Measurements from ENCODE around the gene MTFR2. TPM values are rescaled to one million over a fixed set of nuclear protein-coding genes. Genes with fewer than 3 reads are reported as not detected.

MTFR2 gene
- total and polyA plus RNA-seq, 2 donors (not counting 3 experiments of a cell fraction or from before 2014, with no cell fraction given) = 7.7 to 8.7 TPM

DNA sequence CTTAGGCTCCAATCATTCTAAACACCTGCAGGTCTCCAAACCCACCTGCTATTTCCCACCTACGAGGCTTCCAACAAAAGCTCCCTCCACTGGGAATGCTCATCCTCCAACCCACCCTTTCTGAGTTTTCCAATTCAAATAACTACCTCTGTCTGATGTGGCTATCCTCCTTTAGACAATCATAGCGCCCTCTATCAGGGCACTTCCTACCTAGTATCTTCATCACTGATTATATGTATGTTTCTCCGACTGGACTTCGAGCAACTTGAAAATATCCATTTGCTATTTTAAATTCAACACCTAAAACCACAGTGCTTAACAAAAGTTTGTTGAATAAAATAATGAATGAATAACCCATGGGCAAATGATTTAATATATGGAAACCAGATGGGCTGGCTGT is 41.3 kb downstream of the MTFR2 start:
- no peaks in the 10 kb centered on the region for H3K9me3 ChIP-seq (replicated peaks; ENCODE audit: control insufficient read depth, insufficient read depth, low read length)
- no peaks in the 10 kb centered on the region for H3K9me1 ChIP-seq (replicated peaks; ENCODE audit: control insufficient read depth, extremely low read depth, insufficient read depth, low read length)
- no peak for DNase-seq (ENCODE audit: low read depth, low spot score)
- H3K27ac ChIP-seq (ENCODE audit: insufficient read depth, low read depth, low read length) = no peak overlapping the region
- no peaks in the 10 kb centered on the region for H3K36me3 ChIP-seq (ENCODE audit: control insufficient read depth in 2 of 2, extremely low read depth in 1 of 2, insufficient read depth in 2 of 2, low read length in 2 of 2)
- dilution Hi-C loops (cut with MboI; ENCODE audit: extremely low pct_ligation_motif_present, low sequenced_read_pairs) (no loop called here), intact Hi-C loops (cut with micrococcal nuclease) (no loop called here)
- no peaks in the 10 kb centered on the region for H3K27me3 ChIP-seq (ENCODE audit: control insufficient read depth in 2 of 2, insufficient read depth in 2 of 2, low read length in 2 of 2)
- H3K9ac ChIP-seq (replicated peaks; ENCODE audit: extremely low read depth, insufficient read depth, low read length) = no peak overlapping the region
- TF ChIP-seq FOS (IDR thresholded peaks at IDR 0.05; ENCODE audit: borderline replicate concordance, insufficient read depth, low read length) = no peak
- TF ChIP-seq, protein P1, sequence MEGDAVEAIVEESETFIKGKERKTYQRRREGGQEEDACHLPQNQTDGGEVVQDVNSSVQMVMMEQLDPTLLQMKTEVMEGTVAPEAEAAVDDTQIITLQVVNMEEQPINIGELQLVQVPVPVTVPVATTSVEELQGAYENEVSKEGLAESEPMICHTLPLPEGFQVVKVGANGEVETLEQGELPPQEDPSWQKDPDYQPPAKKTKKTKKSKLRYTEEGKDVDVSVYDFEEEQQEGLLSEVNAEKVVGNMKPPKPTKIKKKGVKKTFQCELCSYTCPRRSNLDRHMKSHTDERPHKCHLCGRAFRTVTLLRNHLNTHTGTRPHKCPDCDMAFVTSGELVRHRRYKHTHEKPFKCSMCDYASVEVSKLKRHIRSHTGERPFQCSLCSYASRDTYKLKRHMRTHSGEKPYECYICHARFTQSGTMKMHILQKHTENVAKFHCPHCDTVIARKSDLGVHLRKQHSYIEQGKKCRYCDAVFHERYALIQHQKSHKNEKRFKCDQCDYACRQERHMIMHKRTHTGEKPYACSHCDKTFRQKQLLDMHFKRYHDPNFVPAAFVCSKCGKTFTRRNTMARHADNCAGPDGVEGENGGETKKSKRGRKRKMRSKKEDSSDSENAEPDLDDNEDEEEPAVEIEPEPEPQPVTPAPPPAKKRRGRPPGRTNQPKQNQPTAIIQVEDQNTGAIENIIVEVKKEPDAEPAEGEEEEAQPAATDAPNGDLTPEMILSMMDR (IDR thresholded peaks at IDR 0.05; ENCODE audit: extremely low read depth in 1 of 2, insufficient read depth in 1 of 2, low read depth in 1 of 2, low read length in 2 of 2) = no peak
- TF ChIP-seq EZH2 (IDR thresholded peaks at IDR 0.05; ENCODE audit: borderline replicate concordance, low read depth, low read length, severe bottlenecking) = no peak
- TF ChIP-seq JUN (IDR thresholded peaks at IDR 0.05; ENCODE audit: borderline replicate concordance, insufficient read depth, insufficient read length, low read depth) = no peak
- no peak for TF ChIP-seq MYC (IDR thresholded peaks at IDR 0.05; ENCODE audit: low read depth, low read length)
- no peak for TF ChIP-seq POLR2A (IDR thresholded peaks at IDR 0.05; ENCODE audit: low read depth, low read length)
- no peak for TF ChIP-seq MAX (IDR thresholded peaks at IDR 0.05; ENCODE audit: insufficient read depth, insufficient read length)
- no peak for TF ChIP-seq GATA2 (IDR thresholded peaks at IDR 0.05; ENCODE audit: insufficient read depth, insufficient read length, low read depth, low read length)
- TF ChIP-seq POLR2AphosphoS5 (IDR thresholded peaks at IDR 0.05; ENCODE audit: insufficient read depth, low read depth, low read length) = no peak
- ChIA-PET CTCF (no interaction called here), POLR2A (no interaction called here)
- BruUV-seq (replicated peaks) = no TSS peak
- H3K4me3 ChIP-seq (replicated peaks in 1 of 3; ENCODE audit: insufficient read depth in 1 of 3, low read depth in 1 of 3, low read length in 3 of 3) = no peak overlapping the region
- no peaks in the 10 kb centered on the region for H3K79me2 ChIP-seq (ENCODE audit: control insufficient read depth, insufficient read depth, low read length)
- FAIRE-seq = no peak
- no peaks in the 10 kb centered on the region for H3K4me1 ChIP-seq (ENCODE audit: control insufficient read depth, extremely low read depth, insufficient read depth, low read length)
- H3K4me2 ChIP-seq (ENCODE audit: insufficient read depth, low read length) = no peak overlapping the region
- no peaks in the 10 kb centered on the region for H4K20me1 ChIP-seq (replicated peaks; ENCODE audit: control insufficient read depth, extremely low read depth, insufficient read depth, low read length)
- no peak overlapping the region for H2AFZ ChIP-seq (ENCODE audit: low read depth, low read length)
